HG02938 (cell line): ENCODE data around the gene BAG1.

Experiments
- ATAC-seq: cut with Tn5 transposase; IDR thresholded peaks from one replicate; pipeline ENCODE4 v1.9.1; 2021; ENCODE audit warnings: mild to moderate bottlenecking, moderate library complexity; ENCODE audit not compliant: unreplicated experiment

The BAG1 gene

GRCh38 chr9:33264473-33265177, at the start of gene BAG1, which contains the start of gene CHMP5:
Gene BAG1 (minus strand): TSS chr9:33264708.
Gene CHMP5 (plus strand): TSS chr9:33265049. CDS start chr9:33265079, 30 bp downstream.
- peak; percentile 82 for ATAC-seq

GRCh38 chr9:33311953-33312352, 47.4 kb upstream of the BAG1 start:
- ATAC-seq: no peak

- ATAC-seq: no peak
Measured at GRCh38 chr9:33310748-33311147, 46.2 kb upstream of the BAG1 start.

GRCh38 chr9:33309903-33310302, 45.4 kb upstream of the BAG1 start:
- ATAC-seq: no peak

GRCh38 chr9:33307067-33307466, 42.6 kb upstream of the BAG1 start:
- no peak for ATAC-seq

GRCh38 chr9:33306037-33306436, 41.5 kb upstream of the BAG1 start:
- ATAC-seq: no peak

GRCh38 chr9:33304362-33304761, 39.9 kb upstream of the BAG1 start:
- ATAC-seq: no peak

- no peak for ATAC-seq
Measured at GRCh38 chr9:33300546-33300945, 36.0 kb upstream of the BAG1 start.

GRCh38 chr9:33297432-33297831, 32.9 kb upstream of the BAG1 start:
- peak; percentile 93 for ATAC-seq

GRCh38 chr9:33295571-33295970, 31.1 kb upstream of the BAG1 start:
- ATAC-seq: peak; percentile 34

- no peak for ATAC-seq
Measured at GRCh38 chr9:33294670-33295432, 30.3 kb upstream of the BAG1 start.

GRCh38 chr9:33293782-33294181, 29.3 kb upstream of the BAG1 start:
- no peak for ATAC-seq

GRCh38 chr9:33291901-33292300, 27.4 kb upstream of the BAG1 start:
- no peak for ATAC-seq

- ATAC-seq: no peak
Measured at GRCh38 chr9:33291031-33291397, 26.5 kb upstream of the BAG1 start.

- peak; percentile 88 for ATAC-seq
Measured at GRCh38 chr9:33290247-33291030, 25.9 kb upstream of the BAG1 start, which contains the start of gene NFX1. Gene NFX1 (plus strand): TSS chr9:33290516. CDS start chr9:33290573, 57 bp downstream.

- no peak for ATAC-seq
Measured at GRCh38 chr9:33289936-33290246, 25.4 kb upstream of the BAG1 start.

- ATAC-seq: no peak
Measured at GRCh38 chr9:33289496-33289895, 25.0 kb upstream of the BAG1 start.

- ATAC-seq: no peak
Measured at GRCh38 chr9:33288828-33289483, 24.4 kb upstream of the BAG1 start.

GRCh38 chr9:33288235-33288634, 23.7 kb upstream of the BAG1 start:
- no peak for ATAC-seq

- ATAC-seq: no peak
Measured at GRCh38 chr9:33287087-33287490, 22.6 kb upstream of the BAG1 start.

GRCh38 chr9:33285502-33285901, 21.0 kb upstream of the BAG1 start:
- no peak for ATAC-seq
